HG03354 (cell line): ENCODE measurements around the gene CDCA4.
"Not testable (repeated sequence)": the region's sequence is repeated elsewhere in the genome, so short reads cannot be mapped to it uniquely, and the experiment has no call there.

Source experiments
- ATAC-seq: cut with Tn5 transposase; IDR thresholded peaks from one replicate; pipeline ENCODE4 v1.9.1; 2021; ENCODE audit warnings: mild to moderate bottlenecking; ENCODE audit not compliant: unreplicated experiment, poor library complexity, severe bottlenecking

The CDCA4 gene

DNA sequence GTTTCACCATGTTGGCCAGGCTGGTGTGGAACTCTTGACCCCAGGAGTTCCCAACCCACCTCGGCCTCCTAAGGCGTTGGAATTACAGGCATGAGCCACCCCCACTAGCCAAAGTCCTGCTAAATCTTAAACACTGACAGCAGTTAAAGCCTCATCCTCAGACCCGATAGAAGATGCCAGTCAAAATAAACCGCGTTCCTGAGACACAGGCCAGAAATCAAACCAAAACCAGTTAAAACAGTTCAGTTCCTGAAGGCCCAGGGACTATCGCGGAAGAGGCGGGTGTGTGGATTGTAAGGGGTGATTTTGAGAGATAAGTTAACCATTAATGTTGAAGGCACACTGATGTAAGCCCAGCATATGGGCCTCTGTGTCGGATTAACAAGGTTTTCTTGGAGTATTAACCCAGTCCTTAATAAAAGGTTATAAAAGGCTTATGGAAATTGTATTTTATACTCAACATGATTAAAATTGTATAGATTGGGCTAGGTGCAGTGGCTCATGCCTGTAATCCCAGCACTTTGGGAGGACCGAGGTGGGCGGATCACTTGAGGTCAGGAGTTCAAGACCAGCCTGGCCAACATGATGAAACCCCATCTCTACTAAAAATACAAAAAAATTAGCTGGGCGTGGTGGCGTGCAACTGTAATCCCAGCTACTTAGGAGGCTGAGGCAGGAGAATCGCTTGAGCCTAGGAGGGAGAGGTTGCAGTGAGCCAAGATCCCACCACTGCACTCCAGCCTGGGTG lies 18.7 kb upstream of the CDCA4 start:
- ATAC-seq: no peak

DNA sequence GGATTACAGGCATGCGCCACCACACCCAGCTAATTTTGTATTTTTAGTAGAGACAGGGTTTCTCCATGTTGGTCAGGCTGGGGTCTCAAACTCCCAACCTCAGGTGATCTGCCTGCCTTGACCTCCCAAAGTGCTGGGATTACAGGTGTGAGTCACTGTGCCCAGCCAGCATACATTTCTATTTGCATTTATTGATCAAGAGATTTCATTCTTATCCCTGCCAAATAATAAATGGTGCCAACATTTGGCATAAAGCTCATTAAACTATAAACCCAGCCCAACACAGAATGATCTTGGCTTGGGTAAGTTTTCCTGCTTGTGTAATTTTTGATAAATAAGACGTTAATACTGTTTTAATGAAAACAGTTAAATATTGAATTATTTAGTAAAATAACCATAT lies 14.7 kb upstream of the CDCA4 start:
- not testable (repeated sequence) for ATAC-seq

DNA sequence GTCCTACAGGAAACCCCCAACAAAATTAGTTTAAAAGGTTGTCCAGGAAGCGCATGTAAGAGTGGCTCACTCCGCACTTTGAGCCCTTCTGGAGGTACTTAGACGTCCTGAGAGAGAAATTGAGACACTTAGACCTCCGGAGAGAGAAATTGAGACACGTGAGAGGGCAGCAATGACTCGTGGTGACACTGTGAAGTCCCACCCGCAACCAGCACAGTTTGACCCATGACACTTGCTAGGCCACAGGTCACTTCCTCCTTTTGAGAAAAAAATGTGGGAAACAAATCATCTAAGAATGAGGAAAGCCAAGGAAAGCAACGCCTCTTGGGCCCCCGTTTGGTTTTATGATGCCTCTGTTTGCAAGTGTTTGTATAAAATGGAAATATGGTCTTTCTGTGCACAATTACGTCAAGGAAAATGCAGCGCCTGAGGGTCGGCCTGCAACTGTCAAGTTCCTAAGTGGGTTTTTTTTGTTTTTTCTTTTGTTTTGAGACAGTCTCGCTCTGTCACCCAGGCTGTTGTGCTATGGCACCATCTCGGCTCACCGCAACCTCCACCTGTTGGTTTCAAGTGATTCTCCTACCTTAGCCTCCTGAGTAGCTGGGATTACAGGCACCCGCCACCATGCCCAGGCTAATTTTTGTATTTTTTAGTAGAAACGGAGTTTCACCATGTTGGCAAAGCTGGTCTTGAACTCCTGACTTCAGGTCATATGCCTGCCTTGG lies 13.6 kb upstream of the CDCA4 start:
- no peak for ATAC-seq

DNA sequence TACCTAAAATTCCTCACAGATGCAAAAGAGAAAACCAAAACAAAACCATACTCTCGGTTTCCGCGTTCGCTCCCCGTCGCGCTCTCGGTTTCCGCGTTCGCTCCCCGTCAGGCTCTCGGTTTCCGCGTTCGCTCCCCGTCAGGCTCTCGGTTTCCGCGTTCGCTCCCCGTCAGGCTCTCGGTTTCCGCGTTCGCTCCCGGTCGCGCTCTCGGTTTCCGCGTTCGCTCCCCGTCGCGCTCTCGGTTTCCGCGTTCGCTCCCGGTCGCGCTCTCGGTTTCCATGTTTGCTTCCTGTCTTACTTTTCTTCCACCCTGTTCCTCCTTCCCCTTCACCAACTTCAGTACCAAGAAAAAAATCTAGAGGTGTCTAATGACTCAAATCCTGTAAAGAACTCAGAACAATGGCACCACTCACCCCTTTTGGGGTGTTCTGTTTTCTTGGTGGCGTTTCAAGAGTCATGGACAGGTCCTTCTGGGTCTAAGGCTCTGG lies 12.6 kb upstream of the CDCA4 start:
- not testable (repeated sequence) for ATAC-seq

DNA sequence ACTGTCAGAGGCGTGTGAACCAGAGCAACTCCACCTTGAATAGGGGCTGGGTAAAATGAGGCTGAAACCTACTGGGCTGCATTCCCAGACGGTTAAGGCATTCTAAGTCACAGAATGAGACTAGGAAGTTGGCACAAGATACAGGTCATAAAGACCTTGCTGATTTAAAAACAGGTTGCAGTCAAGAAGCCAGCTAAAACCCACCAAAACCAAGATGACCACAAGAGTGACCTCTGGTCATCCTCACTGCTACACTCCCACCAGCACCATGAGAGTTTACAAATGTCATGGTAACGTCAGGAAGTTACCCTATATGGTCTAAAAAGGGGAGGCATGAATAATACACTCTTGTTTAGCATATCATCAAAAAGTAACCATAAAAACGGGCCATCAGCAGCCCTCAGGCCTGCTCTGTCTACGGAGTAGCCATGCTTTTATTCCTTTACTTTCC lies 11.6 kb upstream of the CDCA4 start:
- not testable (repeated sequence) for ATAC-seq

DNA sequence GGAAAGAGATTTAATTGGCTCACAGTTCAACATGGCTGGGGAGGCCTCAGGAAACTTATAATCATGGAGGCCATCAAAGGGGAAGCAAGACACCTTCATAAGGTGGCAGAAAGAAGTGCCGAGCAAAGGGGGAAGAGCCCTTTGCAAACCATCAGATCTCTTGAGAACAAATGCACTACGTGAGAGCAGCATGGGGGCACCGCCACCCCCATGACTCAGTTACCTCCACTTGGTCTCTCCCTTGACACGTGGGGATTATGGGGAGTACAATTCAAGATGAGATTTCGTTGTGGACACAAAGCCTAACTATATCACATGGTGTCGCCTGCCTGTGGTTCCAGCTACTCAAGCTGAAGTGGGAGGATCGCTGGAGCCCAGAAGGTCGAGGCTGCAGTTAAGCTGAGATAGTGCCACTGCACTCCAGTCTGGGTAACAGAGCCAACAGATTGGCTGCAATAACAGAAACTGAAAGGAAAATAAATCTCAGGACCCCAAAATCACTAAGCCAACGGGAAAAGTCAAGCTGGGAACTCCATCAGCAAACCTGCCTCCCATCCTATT lies 10.0 kb upstream of the CDCA4 start:
- ATAC-seq: no peak

DNA sequence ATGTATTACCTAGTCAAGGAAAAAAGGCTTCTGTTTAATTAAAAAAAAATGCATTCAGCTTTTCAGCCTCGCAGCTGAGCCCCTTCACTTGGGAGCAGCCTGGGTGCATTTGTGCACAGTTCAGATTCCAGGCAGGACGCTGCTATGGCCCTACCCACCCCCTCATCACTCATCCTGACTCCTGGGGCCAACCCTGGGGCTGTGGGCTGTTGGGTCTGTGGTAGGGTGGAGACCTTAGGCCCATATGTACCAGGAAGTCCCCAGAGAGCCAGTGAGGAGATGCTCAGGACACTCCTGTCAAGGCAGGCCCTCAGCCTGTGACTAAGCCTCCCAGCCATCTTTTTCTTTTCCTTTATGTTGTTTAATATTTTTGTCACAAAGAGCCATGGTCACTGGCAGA lies 9.3 kb upstream of the CDCA4 start:
- ATAC-seq: no peak

DNA sequence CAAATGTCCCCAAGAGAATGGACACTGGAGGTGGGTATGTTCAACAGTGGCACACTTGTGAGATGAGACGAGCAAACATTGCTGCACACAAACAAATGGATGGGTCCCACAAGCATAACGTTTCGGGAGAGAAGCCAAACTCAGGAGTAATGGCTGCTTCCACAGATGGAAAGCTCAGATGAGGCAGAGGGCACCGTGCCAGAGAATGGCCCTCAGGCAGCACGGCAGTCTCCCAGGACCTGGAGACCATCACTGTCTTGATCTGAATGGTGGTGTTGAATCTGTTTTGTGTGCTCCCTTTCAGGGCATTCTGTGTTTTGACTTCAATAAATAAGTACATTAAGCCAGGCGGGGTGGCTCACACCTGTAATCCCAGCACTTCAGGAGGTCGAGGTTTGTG lies 8.5 kb upstream of the CDCA4 start:
- ATAC-seq: no peak

DNA sequence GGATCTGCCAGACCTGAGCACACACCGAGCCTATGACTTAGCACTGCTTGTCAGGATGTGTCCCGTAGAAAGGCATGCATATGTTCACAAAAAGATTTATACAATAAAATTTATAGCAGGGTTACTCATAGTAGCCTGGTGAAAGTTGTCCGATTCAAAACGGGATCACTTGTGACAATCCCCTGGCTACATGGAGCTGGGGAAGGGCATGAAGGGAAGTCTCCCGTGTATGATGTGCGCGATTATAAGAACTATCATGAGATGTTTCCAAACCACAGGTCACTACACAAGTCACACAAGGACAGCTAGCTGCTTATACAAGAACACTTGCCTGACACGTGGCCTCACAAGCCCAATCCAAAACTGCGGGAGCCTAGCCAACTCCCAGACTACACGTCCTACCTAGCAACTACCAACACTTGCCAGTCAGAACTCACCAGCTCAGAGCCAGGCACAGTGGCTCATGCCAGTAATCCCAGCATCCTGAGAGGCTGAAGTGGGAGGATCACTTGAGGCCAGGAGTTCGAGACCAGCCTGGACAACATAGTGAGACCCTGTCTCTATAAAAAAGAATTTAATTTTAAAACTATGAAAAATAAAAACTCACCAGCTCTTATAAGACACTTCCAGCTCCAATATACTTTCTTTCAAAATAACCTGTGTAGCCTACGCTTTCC lies 7.5 kb upstream of the CDCA4 start:
- no peak for ATAC-seq

DNA sequence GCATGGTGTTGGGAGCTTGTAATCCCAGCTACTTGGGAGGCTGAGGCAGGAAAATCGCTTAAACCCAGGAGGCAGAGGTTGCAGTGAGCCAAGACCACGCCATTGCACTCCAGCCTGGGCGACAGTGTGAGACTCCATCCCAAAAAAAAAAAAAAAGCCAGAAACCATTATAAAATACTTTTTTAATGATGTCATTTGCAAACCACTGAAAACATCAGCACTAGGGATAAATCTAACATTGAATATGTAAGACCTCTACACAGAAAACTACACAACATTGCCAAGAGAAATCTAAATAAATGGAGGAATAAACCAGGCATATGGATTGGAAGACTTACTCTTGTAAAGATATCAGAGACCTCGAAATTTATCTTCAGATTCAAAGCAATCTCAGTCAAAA lies 6.8 kb upstream of the CDCA4 start:
- ATAC-seq: not testable (repeated sequence)

DNA sequence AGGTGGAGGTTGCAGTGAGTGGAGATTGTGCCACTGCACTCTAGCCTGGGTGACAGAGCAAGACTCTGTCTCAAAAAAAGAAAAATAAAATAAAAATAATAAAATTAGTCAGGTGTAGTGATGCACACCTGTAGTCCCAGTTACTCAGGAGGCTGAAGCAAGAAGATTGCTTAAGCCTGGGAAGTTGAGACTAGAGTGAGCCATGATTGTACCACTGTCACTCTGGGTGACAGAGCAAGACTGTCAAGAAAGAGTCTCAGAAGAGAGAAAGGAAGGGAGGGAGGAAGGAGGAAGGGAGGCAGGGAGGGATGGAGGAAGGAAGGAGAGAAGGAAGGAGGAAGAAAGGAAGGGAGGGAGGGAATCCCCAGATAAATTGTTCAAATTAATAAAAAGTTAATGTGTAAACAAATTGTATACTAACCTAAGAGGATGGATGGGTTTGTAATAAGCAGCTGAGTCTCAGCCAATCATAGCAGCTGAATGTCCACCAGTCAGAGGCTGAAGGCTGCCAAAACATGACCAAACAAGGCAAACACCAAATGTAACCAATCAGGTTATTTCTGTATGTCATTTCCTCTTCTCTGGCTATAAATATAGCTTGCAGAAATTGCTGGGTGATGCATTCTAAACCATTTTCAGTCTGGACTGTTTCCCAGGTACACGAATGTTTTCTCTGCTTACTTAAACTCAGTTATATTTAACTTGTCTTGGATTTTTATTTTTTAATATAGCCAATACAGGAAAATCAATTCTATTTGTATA lies 6.1 kb upstream of the CDCA4 start:
- ATAC-seq: no peak

DNA sequence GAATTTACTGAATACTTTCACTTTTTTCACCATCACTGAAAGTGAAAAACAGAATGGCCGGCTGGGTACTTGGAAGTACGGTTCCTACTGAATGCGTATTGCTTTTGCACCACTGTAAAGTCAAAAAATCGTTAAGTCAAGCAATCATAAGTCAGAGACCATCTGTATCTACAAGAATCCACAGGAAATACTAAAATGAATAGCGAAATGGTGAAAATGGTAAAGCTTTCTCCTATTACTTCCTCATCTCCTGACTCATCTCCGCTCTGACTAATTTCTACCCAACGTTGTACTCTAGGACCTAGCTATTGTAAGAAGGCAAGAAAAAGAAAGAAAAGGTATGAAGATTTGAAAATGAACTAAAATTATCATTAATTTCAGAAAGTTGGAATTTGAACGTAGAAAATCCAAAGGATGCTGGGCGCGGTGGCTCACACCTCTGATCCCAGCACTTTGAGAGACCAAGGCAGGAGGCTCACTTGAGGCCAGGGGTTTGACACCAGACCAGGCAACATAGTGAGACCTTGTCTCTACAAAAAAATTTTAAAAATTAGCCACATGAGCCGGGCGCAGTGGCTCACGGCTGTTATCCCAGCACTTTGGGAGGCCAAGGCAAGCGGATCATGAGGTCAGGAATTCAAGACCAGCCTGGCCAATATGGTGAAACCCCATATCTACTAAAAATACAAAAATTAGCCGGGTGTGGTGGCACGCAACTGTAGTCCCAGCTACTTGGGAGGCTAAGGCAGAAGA lies 5.3 kb upstream of the CDCA4 start:
- no peak for ATAC-seq

DNA sequence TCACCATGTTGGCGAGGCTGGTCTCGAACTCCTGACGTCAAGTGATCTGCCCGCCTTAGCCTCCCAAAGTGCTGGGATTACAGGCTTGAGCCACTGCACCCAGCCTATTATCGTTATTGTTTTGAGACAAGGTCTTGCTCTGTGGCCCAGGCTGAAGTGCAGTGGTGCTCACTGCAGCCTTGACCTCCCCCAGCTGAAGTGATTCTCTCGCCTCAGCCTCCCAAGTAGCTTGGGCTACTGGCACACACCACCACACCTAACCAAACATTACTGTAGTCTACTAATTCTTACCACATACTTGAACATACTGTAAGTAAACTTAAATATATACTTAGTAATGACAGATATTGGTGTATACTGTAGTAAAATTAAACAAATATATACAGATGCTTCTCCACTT lies 4.5 kb upstream of the CDCA4 start:
- ATAC-seq: no peak

DNA sequence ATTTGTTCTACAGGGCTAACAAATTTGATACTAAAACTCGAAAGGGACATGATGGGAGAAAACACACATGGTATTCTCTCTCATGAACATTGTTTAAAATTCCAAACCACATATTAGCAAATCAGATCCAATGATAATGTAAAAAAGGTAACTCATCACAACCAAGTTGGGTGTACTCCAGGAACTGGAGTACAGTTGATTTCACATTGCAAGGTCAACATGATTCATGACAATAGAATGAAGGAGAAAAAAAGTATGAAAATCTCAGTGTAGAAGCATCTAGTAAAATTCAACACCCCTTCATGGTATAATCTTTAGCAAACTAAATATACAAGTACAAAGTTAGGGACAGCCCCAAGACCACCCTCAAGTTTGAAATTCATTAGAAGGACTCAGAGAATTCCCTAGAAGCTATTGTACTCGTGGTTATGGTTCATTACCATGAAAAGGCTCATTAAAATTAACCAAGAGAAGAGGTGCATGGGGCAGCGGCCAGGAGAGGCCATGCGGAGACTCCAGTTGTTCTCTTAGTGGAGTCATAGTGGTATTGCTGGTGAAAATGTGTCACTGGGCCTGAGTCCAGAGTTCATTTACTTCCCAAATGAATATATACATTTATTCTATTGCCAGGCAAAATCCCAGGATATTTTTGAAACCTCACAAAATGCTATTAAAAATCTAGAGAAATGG lies 3.1 kb upstream of the CDCA4 start:
- no peak for ATAC-seq

DNA sequence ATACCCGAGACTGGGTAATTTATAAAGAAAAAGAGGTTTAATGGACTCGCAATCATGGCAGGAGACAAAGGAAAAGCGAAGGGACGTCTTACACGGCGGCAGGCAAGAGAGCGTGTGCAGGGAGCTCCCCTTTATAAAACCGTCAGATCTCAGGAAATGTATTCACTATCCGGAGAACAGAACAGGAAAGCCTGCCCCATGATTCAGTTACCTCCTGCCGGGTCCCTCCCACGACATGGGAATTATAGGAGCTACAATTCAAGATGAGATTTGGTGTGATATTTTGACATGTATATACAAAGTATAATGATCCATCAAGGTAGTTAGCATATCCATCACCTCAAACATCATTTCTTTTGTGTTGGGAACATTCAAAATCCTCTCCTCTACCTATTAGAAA lies 2.3 kb upstream of the CDCA4 start:
- no peak for ATAC-seq

DNA sequence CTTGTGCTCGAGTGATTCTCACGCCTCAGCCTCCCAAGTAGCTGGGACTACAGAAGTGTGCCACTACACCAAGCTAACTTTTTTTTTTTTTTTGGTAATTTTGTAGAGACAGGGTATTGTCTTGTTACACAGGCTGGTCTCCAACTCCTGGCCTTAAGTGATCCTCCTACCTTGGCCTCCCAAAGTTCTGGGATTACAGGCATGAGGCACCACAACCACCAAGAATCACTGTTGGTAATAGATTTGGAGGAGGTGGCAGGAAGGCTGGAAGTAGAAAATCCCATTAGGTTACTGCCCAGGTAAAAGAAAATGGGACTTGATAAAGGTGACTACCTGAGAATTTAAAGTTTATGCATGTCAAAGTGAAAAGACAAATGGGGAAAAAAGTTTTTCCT lies 1.4 kb upstream of the CDCA4 start:
- ATAC-seq: no peak

DNA sequence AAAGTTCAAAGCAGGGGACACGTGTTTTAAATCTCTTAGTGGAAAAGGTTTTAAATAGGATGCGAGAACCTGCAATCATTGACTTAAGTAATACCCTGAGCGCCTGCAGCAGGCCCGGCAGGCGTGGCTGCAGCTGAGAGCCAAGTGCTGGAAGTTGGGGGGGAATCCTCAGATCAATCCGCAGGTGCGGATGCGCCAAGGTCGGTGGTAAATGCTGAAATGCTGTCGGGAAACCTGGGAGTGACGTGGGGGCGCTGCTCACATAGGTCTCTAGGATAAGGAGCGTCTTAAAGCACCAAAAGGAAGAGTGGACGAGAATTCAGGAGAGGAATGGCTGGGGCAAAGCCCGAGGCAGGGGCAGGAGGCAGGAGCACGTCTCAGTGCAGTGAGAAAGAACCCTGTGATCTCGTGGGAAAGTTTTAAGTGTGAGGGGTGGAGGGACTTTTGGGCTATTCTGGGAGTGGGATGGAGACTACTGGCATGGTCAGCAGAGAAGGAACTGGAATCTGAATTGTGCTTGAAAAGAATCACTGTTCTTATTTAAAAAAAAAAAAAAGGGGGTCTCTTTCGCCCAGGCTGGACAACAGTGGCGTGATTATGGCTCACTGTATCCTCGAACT lies 883 bp upstream of the CDCA4 start:
- peak; percentile 6 for ATAC-seq
